Neural crest cell (in vitro differentiated cells): ENCODE data around the gene RYR2. TPM values are rescaled to one million over a fixed set of nuclear protein-coding genes. Genes with fewer than 3 reads are reported as not detected.

Source experiments
- DNase-seq: peaks from one replicate; pipeline ENCODE4 v3.0.0; 2021; ENCODE audit warnings: low read depth, mixed read lengths, low spot score
- H3K27ac Mint-ChIP-seq: one replicate; pipeline ENCODE4 v1.8.0; 2021; ENCODE audit warnings: mild to moderate bottlenecking, mixed read lengths; ENCODE audit not compliant: unreplicated experiment
- H3K27me3 Mint-ChIP-seq: 2 replicates; pipeline ENCODE4 v1.8.0; 2021; ENCODE audit warnings: low read depth, mild to moderate bottlenecking, mixed read lengths
- H3K36me3 Mint-ChIP-seq: 2 replicates; pipeline ENCODE4 v1.8.0; 2021; ENCODE audit warnings: low read depth, mild to moderate bottlenecking, mixed read lengths
- H3K4me1 Mint-ChIP-seq: 2 replicates; pipeline ENCODE4 v1.8.0; 2021; ENCODE audit warnings: mixed read lengths
- H3K4me3 Mint-ChIP-seq: one replicate; pipeline ENCODE4 v1.8.0; 2021; ENCODE audit warnings: mild to moderate bottlenecking, mixed read lengths
- H3K9me3 Mint-ChIP-seq: 2 replicates; pipeline ENCODE4 v1.8.0; 2021; ENCODE audit warnings: mixed read lengths
- CTCF ChIP-seq: fragments of 200-600 bp; sonication (generic); conservative IDR thresholded peaks from 2 replicates; pipeline ENCODE4 v1.5.0; 2021; ENCODE audit warnings: antibody characterized with exemption, mild to moderate bottlenecking
- total RNA-seq: library from RNA; stranded (reverse); gene quantifications from 2 replicates; pipeline ENCODE4 v1.2.1, GENCODE V29; 2021

RYR2 gene
- total RNA-seq, 1 donor from 2014 or later: 0.07 TPM

- H3K4me1 Mint-ChIP-seq: no peaks in the 10 kb centered on the region
- H3K36me3 Mint-ChIP-seq: no peaks in the 10 kb centered on the region
- no peaks in the 10 kb centered on the region for H3K9me3 Mint-ChIP-seq
- peak; percentile 48 for TF ChIP-seq CTCF
- H3K27ac Mint-ChIP-seq: no peak overlapping the region
- no peaks in the 10 kb centered on the region for H3K27me3 Mint-ChIP-seq
- DNase-seq: no peak
- H3K4me3 Mint-ChIP-seq: no peak overlapping the region
Measured at GRCh38 chr1:237570530-237570929, 528.5 kb downstream of the RYR2 start.

- Mint-ChIP-seq H3K36me3 (peaks cover 6% of the 10 kb centered on the region), H3K27ac (no peak overlapping the region), H3K9me3 (peaks cover 9% of the 10 kb centered on the region), H3K27me3 (no peaks in the 10 kb centered on the region), H3K4me1 (no peaks in the 10 kb centered on the region), H3K4me3 (no peak overlapping the region)
- no peak for DNase-seq
- TF ChIP-seq CTCF: no peak
Measured at GRCh38 chr1:237574536-237574935, 532.6 kb downstream of the RYR2 start.

GRCh38 chr1:237578540-237578939 lies 536.6 kb downstream of the RYR2 start:
- no peak for DNase-seq
- Mint-ChIP-seq H3K27ac (no peak overlapping the region), H3K27me3 (no peaks in the 10 kb centered on the region), H3K9me3 (peaks cover 16% of the 10 kb centered on the region), H3K4me3 (no peak overlapping the region), H3K4me1 (no peaks in the 10 kb centered on the region), H3K36me3 (peaks cover 6% of the 10 kb centered on the region)
- TF ChIP-seq CTCF: no peak

- no peak overlapping the region for H3K4me3 Mint-ChIP-seq
- H3K36me3 Mint-ChIP-seq: peaks cover 6% of the 10 kb centered on the region
- H3K4me1 Mint-ChIP-seq: no peaks in the 10 kb centered on the region
- H3K27ac Mint-ChIP-seq: no peak overlapping the region
- no peak for TF ChIP-seq CTCF
- H3K27me3 Mint-ChIP-seq: no peaks in the 10 kb centered on the region
- no peak for DNase-seq
- H3K9me3 Mint-ChIP-seq: peaks cover 16% of the 10 kb centered on the region
Measured at GRCh38 chr1:237580726-237581125, 538.7 kb downstream of the RYR2 start.

- Mint-ChIP-seq H3K27ac (no peak overlapping the region), H3K9me3 (peaks cover 10% of the 10 kb centered on the region), H3K27me3 (no peaks in the 10 kb centered on the region), H3K4me3 (no peak overlapping the region), H3K4me1 (no peaks in the 10 kb centered on the region), H3K36me3 (peaks cover 3% of the 10 kb centered on the region)
- TF ChIP-seq CTCF: no peak
- no peak for DNase-seq
Measured at GRCh38 chr1:237583270-237583669, 541.3 kb downstream of the RYR2 start.

GRCh38 chr1:237583756-237584155 lies 541.8 kb downstream of the RYR2 start:
- Mint-ChIP-seq H3K4me3 (no peak overlapping the region), H3K27ac (no peak overlapping the region), H3K9me3 (peaks cover 9% of the 10 kb centered on the region), H3K4me1 (no peaks in the 10 kb centered on the region), H3K27me3 (no peaks in the 10 kb centered on the region), H3K36me3 (peaks cover 2% of the 10 kb centered on the region)
- TF ChIP-seq CTCF: no peak
- DNase-seq: no peak
